Germinal center (tissue), 1 donor: ENCODE results near the gene TMEM63C.
"Not testable (repeated sequence)": the region's sequence is repeated elsewhere in the genome, so short reads cannot be mapped to it uniquely, and the experiment has no call there.

Experiments used
- DNase-seq: peaks from one replicate; pipeline ENCODE4 v3.0.0; 2012; ENCODE audit warnings: mixed read lengths, low spot score

TMEM63C gene

DNA sequence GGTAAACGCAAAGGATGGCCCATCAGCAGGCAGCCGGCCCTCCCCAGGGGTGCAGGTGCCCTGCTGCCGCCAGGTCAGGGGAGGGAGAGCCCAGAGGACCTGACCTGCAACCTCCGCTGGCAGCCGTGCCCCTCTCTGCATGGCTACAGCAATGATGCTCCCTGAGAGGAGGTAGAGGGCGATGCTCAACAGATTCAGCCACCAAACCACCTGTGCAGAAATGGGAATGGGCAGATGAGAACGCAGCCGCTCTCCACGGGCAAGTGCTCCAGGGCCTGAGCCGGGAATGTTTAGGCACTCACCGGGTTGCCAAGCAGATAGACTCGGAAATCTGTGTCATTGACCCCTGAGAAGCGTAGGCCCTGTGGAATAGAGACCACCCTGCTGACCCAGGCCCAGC lies 98.1 kb downstream of the TMEM63C start:
- DNase-seq = no peak

GRCh38 chr14:77280921-77281320 lies 99.3 kb downstream of the TMEM63C start:
- not testable (repeated sequence) for DNase-seq

- no peak for DNase-seq
These were observed 100.3 kb downstream of the TMEM63C start for GRCh38 chr14:77281852-77282410.

- DNase-seq = no peak
These were observed 102.5 kb downstream of the TMEM63C start for GRCh38 chr14:77284066-77284465.

DNA sequence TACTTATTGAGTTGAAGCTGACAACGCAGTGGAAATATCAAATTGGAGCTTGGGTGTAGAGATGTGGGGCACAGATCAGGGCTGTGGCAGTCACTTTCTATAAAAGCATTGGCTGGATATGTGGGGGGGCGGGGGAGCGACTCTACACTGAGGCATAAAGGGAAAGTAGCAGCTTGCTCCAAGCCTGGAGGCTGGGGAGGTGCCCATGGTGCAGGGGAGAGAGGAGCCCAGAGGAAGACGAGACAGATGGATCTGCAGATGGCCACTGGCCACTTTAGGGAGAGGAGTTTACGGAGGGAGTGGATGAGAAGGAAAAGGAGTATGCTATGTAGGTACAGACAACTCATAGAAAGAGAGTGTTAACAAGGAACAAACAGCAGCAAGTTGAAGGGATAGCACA lies 102.9 kb downstream of the TMEM63C start:
- DNase-seq = no peak

DNA sequence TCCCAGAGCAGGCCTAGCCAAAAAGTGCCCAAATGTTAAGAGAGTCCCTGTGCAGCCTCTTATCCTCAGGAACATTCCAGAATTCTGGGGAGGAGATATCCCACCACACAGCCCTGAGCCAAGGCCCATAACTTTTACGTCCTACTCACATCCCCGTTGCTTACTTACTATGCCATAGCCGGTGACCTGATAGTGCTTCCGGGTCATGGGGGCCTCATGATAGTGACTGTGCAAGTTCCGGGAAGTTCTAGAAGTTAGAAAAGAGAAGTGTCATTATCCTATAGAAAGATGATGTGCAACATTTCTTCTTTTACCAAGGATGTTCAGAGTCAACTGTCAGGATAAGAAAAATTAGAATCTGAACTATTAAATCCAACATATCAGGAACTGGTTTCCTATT lies 105.0 kb downstream of the TMEM63C start:
- DNase-seq = no peak

DNA sequence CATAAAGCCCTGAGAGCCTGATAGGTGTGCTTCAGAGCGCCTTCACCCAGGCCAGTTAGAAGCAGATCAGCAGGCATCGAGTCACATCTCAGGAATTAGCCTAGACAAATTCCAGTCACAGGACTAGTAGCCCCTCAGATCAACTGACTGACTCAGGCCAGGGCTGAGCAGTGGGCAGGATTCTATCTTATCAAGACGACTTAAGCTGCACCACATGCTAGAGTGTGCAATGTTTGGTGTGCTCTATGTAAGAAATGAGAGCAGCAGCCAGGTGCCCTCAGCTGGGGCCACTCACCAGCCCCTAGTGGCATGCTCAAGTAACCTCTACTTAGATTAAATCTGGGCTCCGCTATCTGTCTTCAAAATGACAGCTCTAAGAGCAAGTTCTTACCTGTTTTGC lies 109.1 kb downstream of the TMEM63C start:
- no peak for DNase-seq

DNA sequence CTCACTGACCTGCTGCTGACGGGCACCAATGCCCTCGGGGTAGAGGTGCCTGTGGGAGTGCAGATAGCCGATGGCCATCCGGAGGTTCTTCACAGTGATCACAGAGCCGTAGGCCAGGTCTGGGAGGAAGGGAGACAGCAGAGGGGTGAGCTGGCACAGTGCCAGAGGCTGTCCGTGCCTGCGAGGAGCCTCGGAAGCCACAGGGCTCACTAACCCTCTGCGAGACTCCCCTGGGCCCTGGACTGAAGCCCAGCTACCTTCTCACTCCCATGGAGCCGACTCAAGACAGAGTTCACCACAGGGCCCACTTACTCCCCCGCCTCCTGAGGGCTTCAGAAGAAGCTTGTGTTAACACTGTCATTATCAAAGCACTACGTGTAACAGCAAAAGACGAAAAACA lies 114.6 kb downstream of the TMEM63C start:
- no peak for DNase-seq

DNA sequence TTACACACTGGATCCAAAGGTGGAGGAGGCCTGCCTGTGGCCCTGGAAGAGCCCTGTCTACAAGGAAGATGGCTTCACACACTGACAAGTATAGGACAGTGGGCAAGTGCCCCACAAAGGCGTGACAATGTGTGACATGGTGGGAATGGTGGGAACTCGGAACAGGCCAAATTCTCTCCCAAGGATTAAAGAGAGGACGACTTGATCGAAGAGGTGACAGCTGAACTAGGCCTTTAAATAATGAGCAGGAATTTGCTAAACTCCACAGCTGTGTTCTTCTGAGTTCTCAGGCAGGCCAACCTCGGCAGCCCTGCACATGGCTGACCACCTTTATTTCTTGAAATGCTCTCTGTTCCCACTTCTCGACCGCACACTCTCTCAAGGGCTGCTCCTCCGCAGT lies 115.3 kb downstream of the TMEM63C start:
- DNase-seq = no peak

DNA sequence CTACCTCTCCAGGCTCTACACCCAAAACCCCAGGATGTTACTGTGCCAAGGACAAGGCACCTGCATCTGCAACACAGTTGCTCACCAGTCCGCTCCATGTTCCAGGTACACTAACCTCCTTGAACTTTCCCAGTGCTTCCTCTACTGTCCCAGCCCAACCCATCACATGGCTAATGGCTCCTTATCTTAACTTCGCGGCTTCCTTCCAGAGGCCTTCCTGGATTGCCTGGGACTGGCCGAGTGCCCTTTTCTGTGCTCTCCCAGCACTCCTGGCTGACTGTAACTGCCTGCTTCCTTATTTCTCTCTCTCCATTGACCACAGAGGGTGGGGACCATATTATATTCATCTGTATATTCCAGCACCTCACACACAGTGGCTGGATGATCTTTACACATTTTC lies 118.2 kb downstream of the TMEM63C start:
- no peak for DNase-seq

DNA sequence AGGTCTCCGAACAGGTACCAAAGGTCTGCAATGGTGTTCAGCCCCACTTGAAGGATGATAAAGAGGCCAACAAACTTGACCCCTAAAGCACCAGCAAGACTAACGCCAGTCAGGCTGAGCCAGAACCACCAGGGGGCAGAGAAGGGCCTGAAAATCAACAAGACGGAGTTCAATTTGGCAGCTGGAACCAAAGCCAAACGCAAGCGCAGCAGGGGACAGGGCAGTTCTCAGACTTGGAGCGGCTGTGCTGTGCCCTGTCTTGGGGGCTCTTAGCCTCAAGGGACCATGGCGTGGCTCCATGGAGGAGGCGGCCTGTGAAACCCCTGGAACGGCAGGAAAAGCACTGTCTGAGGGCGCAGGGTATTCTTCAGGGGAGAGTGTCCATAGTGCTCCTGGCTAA lies 119.5 kb downstream of the TMEM63C start:
- peak; percentile 73 for DNase-seq

- no peak for DNase-seq
These were observed 121.3 kb downstream of the TMEM63C start for GRCh38 chr14:77302926-77303325.

GRCh38 chr14:77303417-77304156 lies 122.0 kb downstream of the TMEM63C start:
- DNase-seq = no peak

- DNase-seq = no peak
These were observed 124.1 kb downstream of the TMEM63C start for GRCh38 chr14:77305696-77306095.

DNA sequence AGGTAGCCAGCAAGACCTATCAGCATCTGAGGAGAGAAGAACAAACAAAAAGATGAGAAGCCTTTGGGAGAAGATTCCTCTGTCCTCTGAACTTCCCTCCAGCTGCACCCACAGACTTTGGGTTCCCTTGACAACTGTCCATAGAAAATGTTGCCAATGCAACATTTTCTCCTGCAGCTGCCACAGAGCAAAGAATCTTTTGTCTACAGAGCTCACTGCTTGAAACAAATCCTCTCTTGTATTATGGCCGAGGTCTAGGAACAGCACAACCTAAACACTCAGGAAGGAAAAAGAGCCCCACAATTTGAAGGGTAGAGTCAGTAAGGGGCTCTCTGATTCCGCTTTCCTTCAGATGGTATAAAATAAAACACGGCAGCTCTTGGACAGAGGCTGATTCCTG lies 124.8 kb downstream of the TMEM63C start:
- no peak for DNase-seq

- DNase-seq = no peak
These were observed 125.4 kb downstream of the TMEM63C start for GRCh38 chr14:77306851-77307496.
